NCI-H128 (cell line): Measurements from ENCODE around the gene SNAI1.

ENCODE experiments used
- DNase-seq: peaks from one replicate; lab custom pipeline; 2025; ENCODE audit not compliant: unreplicated experiment; lab: John Stamatoyannopoulos, UW

The SNAI1 gene

GRCh38 chr20:50032955-50033666 is 50.3 kb downstream of the SNAI1 start:
- DNase-seq, result no peak

GRCh38 chr20:50034567-50035180 is 51.9 kb downstream of the SNAI1 start:
- DNase-seq, result no peak

- DNase-seq, result no peak
Measured at GRCh38 chr20:50036703-50037102, 53.9 kb downstream of the SNAI1 start.

GRCh38 chr20:50037123-50037522 is 54.3 kb downstream of the SNAI1 start:
- DNase-seq, result no peak

GRCh38 chr20:50037575-50037974 is 54.8 kb downstream of the SNAI1 start:
- no peak for DNase-seq

- no peak for DNase-seq
Measured at GRCh38 chr20:50038169-50038568, 55.4 kb downstream of the SNAI1 start.
